Activated CD8-positive, alpha-beta memory T cell treated with anti-CD3 and anti-CD28 coated beads for 48 hours (primary cell): ENCODE data around the gene UGT2B17.

ENCODE experiments used
- DNase-seq, 3 experiments: peaks; one replicate each; pipeline ENCODE4 v3.0.0-alpha.2; 2020; ENCODE audit warnings: low read depth in 2 of 3, low spot score in 2 of 3

UGT2B17 gene

DNA sequence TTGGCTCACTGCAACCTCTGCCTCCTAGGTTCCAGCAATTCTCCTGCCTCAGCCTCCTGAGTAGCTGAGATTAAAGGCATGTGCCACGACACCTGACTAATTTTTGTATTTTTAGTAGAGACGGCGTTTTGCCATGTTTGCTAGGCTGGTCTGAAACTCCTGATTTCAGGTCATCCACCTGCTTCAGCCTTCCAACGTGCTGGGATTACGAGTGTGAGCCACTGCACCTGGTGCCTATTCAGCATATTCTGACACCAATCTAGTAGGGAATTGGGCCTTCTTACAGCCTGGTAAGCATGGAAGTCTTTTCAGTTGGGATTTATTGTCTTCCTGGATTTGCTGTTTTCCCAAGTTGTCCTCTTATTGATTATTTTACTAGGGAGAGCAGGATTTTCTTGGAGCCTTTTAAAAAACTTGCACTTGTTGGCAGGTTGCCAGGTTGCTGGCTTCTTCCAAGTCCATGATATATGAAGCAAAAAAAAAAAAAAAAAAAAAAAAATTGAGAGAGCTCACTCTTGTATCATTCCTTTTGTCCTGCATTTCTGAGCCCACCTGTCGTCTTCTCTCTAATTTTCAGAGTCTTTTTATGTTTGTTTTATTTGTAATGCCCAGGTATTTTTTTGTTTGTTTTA lies 85.2 kb downstream of the UGT2B17 start:
- no peak for DNase-seq

DNA sequence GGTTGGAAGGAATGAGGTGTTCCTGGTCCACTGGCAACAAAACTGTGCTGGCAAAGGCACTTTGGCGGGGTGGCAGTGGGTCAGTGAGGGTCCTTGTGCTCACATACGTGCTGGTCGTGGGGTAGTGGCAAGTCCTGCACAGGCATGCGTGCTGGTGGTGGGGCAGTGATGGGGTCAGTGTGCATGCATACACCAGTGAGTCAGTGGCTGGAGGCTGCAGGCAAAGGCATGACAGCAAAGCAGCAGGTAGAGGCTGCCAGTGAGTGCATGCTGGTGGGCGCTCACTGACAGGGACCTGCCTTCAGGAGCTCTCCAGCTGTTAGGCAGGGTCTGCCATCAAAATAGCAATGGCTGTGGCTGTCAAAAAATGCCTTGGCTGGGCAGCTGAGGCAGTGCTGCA lies 86.8 kb downstream of the UGT2B17 start:
- DNase-seq, result no peak
